Right lobe of liver (tissue), 4 donors: ENCODE data around the gene SPRED1.

Experiments
- CTCF ChIP-seq, 4 donors: fragments of 200-600 bp in 3 of 4; fragments of 450-650 bp in 1 of 4; IDR thresholded peaks; one replicate each; pipeline versions ENCODE4 v1.5.1 to v1.8.0; 2016 to 2022; ENCODE audit warnings: antibody characterized with exemption in 4 of 4, mild to moderate bottlenecking in 2 of 4
- POLR2A ChIP-seq: fragments of 450-650 bp; IDR thresholded peaks from one replicate; pipeline ENCODE4 v1.6.1; 2017; ENCODE audit warnings: antibody characterized with exemption, mild to moderate bottlenecking
- donor health status: DM: no; HTN: no; CAD: no.
- donor health status: DM: no; HTN: no; CAD: no.
- donor health status: DM: no; HTN: yes; CAD: no.

GRCh38 chr15:38213356-38213755, 39.3 kb upstream of the SPRED1 start:
- TF ChIP-seq CTCF (IDR thresholded peaks at IDR 0.05) (no peak), POLR2A (no peak)
